Measurements from ENCODE around the gene HPSE2. TPM values are rescaled to one million over a fixed set of nuclear protein-coding genes. Genes with fewer than 3 reads are reported as not detected.

The HPSE2 gene
- total RNA-seq, 4 donors from 2014 or later, result 32.3 to 70.0 (median 43.6) TPM

- Histone ChIP-seq H3K9me3 (no peaks in the 10 kb centered on the region), H3K27me3 (no peaks in the 10 kb centered on the region), H3K4me3 (no peak overlapping the region), H3K4me1 (peaks cover 11 to 14% (median 12%) of the 10 kb centered on the region in 4 donors), H3K36me3 (peaks cover 50 to 85% (median 72%) of the 10 kb centered on the region in 4 donors), H3K27ac (replicated peaks in 1 of 4) (no peak overlapping the region)
- intact Hi-C loops (cut with DNase I), result no loop called here
- TF ChIP-seq POLR2AphosphoS5 (IDR thresholded peaks at IDR 0.05), result no peak
- no peak for TF ChIP-seq POLR2A (IDR thresholded peaks at IDR 0.05; ENCODE audit: low read depth)
- TF ChIP-seq, protein P1, sequence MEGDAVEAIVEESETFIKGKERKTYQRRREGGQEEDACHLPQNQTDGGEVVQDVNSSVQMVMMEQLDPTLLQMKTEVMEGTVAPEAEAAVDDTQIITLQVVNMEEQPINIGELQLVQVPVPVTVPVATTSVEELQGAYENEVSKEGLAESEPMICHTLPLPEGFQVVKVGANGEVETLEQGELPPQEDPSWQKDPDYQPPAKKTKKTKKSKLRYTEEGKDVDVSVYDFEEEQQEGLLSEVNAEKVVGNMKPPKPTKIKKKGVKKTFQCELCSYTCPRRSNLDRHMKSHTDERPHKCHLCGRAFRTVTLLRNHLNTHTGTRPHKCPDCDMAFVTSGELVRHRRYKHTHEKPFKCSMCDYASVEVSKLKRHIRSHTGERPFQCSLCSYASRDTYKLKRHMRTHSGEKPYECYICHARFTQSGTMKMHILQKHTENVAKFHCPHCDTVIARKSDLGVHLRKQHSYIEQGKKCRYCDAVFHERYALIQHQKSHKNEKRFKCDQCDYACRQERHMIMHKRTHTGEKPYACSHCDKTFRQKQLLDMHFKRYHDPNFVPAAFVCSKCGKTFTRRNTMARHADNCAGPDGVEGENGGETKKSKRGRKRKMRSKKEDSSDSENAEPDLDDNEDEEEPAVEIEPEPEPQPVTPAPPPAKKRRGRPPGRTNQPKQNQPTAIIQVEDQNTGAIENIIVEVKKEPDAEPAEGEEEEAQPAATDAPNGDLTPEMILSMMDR (IDR thresholded peaks at IDR 0.05), result no peak
- TF ChIP-seq EP300 (IDR thresholded peaks at IDR 0.05), result no peak
- 93% methylated on average over 16 of the region's 17 CpGs for WGBS
- DNase-seq (ENCODE audit: extremely low spot score), result no peak
Measured at GRCh38 chr10:98419469-98420261, 816.0 kb downstream of the HPSE2 start.

DNA sequence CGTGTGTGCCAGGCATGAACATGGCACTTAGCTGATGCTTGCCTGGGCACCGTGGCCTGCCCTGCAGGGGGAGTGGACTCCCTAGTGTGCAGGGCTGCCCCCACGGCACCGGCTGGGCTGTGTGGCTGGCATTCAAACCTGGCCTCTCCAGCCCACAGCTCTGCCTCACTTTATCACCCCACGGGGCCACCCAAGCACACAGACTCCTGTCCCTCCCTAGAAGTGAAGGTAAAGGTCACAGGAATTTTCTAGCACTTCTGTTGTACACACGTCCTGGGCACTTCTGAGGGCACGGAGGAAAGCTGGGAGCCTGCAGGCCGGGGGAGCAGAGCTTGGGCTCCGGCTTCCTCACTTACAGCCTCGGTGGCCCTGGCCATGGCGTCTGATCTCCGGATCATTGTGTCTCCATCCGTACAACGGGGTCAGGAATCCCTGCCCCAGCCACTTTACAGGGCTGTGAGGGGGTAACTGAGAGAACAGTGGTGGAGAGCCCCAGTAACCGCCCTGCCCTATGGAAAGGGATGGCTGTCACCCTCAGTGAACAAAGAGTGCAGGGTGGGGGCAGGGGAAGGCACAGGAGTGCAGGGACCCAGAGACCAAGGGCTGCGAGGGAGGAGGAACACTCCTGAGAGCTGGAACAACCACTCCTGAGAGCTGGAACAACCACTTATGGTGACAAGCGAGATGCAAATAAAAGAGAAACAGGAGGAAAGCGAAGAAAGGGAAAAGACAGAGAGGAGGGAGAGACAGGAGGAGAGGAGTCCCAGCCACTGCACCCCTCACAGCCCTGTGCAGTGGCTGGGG lies 816.8 kb downstream of the HPSE2 start:
- Histone ChIP-seq H3K4me3 (no peak overlapping the region), H3K4me1 (peaks cover 19 to 22% (median 20%) of the 10 kb centered on the region in 4 donors), H3K9me3 (no peaks in the 10 kb centered on the region), H3K36me3 (peaks cover 47 to 77% (median 64%) of the 10 kb centered on the region in 4 donors), H3K27ac (replicated peaks in 1 of 4) (no peak overlapping the region), H3K27me3 (no peaks in the 10 kb centered on the region)
- DNase-seq (ENCODE audit: extremely low spot score), result no peak
- TF ChIP-seq POLR2A (IDR thresholded peaks at IDR 0.05; ENCODE audit: low read depth) (no peak), EP300 (IDR thresholded peaks at IDR 0.05) (no peak), POLR2AphosphoS5 (IDR thresholded peaks at IDR 0.05) (no peak)
- TF ChIP-seq, protein P1 (IDR thresholded peaks at IDR 0.05), result no peak
- intact Hi-C loops (cut with DNase I), result no loop called here
- WGBS, result 84% methylated on average over 11 of the region's 18 CpGs

DNA sequence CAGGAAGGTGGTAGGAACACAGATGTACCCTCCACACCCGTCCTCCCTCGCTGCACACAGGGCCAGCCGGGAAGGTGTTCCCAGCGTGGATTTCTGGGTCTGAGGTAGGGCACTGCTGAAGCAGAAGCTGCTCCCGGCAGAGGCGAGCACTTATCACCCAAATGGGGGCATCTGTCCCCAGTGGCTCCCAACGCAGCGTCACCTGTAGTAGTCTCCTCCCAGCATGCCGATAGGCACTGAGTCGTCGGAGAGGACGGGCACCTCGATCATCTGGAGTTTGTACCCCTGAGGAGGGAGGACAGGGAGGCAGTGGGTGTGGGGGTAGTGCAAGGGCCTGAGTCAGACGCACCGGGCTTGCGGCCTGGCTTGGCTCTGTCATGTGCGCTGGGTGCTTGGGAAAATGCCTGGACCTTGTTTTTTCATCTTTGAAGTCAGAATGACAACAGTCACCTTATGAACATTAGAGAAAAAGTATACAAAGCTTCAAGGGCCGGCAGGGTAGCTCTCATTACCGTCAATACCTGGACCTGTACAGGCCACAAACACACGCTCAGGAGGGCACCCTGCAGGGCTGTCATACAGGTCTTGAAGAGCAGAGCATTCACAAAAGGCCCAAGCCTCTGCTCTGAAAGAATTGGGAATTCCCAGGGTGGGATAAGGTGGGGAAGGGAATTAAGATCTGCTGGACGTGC lies 817.5 kb downstream of the HPSE2 start:
- TF ChIP-seq POLR2A (IDR thresholded peaks at IDR 0.05; ENCODE audit: low read depth), result no peak
- TF ChIP-seq EP300 (IDR thresholded peaks at IDR 0.05), result no peak
- TF ChIP-seq, protein P1 (IDR thresholded peaks at IDR 0.05), result no peak
- no peak for TF ChIP-seq POLR2AphosphoS5 (IDR thresholded peaks at IDR 0.05)
- Histone ChIP-seq H3K4me3 (no peak overlapping the region), H3K9me3 (no peaks in the 10 kb centered on the region), H3K4me1 (peaks cover 21 to 29% (median 22%) of the 10 kb centered on the region in 4 donors), H3K27me3 (no peaks in the 10 kb centered on the region), H3K36me3 (peaks cover 40 to 69% (median 56%) of the 10 kb centered on the region in 4 donors), H3K27ac (replicated peaks in 1 of 4) (no peak overlapping the region)
- intact Hi-C loops (cut with DNase I), result no loop called here
- WGBS, result 83% methylated on average over 18 of the region's 21 CpGs
- DNase-seq (ENCODE audit: extremely low spot score), result no peak

DNA sequence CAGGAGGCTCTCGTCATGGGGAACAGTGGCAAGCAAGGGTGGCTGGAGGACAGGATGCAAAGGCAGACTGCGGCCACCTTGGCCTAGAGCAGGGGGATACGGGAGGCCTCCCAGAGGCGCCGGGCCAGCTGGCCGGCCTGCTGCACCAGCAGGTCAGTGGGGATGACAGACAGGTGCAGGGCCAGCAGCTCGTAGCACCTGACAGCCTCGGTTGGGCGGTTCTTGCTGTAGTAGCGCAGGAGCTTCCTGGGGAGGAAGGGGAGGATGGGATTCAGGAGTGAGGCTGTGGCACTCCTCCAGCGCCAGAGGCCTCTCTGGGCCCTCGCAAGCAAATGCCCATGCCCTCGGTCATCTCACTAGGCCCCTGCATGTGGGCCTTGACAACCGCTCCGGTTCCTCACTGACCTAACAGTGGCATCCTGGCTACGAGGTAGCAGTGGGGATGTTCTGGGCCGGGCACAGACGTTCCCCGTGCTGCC lies 818.1 kb downstream of the HPSE2 start:
- Histone ChIP-seq H3K4me3 (no peak overlapping the region), H3K9me3 (no peaks in the 10 kb centered on the region), H3K4me1 (peaks cover 21 to 32% (median 24%) of the 10 kb centered on the region in 4 donors), H3K27ac (replicated peaks in 1 of 4) (no peak overlapping the region), H3K27me3 (no peaks in the 10 kb centered on the region), H3K36me3 (peaks cover 40 to 63% (median 51%) of the 10 kb centered on the region in 4 donors)
- DNase-seq (ENCODE audit: extremely low spot score), result no peak
- intact Hi-C loops (cut with DNase I), result no loop called here
- TF ChIP-seq POLR2AphosphoS5 (IDR thresholded peaks at IDR 0.05), result no peak
- TF ChIP-seq, protein P1 (IDR thresholded peaks at IDR 0.05), result no peak
- no peak for TF ChIP-seq POLR2A (IDR thresholded peaks at IDR 0.05; ENCODE audit: low read depth)
- no peak for TF ChIP-seq EP300 (IDR thresholded peaks at IDR 0.05)
- 89% methylated on average over 10 of the region's 19 CpGs for WGBS

Data from esophagus muscularis mucosa (tissue), 4 donors.